Thyroid gland (tissue), 4 donors: Measurements from ENCODE around the gene CACHD1.

Source experiments
- POLR2A ChIP-seq, 2 donors: fragments of 450-650 bp; IDR thresholded peaks; one replicate each; pipeline ENCODE4 v1.6.1; 2017; ENCODE audit warnings: antibody characterized with exemption in 2 of 2, mild to moderate bottlenecking in 2 of 2, moderate library complexity in 1 of 2
- TF ChIP-seq, protein P1 (sequence below), 6 experiments: fragments of 200-600 bp in 3 of 6; fragments of 450-650 bp in 3 of 6; sonication (generic) in 3 of 6; IDR thresholded peaks; one replicate each; pipeline ENCODE4 v1.5.1; 2016 to 2019; ENCODE audit warnings: antibody characterized with exemption in 6 of 6, mild to moderate bottlenecking in 2 of 6, inconsistent platforms in 1 of 6, moderate library complexity in 1 of 6

DNA sequence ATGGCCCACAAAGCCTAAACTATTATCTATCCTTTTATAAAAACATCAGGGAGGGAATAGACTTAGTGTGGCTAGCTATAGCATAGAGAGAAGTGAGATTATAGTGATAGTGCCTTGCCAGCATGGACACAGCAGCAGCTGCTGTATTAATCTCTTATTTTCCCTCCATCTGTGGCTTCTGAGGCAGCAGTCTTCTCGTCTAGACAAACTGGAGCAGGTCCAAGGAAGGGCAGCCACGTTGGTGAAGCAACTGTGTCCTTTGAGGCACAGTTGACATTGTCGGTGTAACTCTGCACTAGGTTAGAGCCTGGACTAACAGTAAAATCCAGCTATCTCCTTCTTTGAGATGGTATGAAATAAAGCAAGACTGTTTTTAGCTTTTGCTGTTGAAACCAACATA, 131.3 kb downstream of the CACHD1 start:
- TF ChIP-seq, protein P1, sequence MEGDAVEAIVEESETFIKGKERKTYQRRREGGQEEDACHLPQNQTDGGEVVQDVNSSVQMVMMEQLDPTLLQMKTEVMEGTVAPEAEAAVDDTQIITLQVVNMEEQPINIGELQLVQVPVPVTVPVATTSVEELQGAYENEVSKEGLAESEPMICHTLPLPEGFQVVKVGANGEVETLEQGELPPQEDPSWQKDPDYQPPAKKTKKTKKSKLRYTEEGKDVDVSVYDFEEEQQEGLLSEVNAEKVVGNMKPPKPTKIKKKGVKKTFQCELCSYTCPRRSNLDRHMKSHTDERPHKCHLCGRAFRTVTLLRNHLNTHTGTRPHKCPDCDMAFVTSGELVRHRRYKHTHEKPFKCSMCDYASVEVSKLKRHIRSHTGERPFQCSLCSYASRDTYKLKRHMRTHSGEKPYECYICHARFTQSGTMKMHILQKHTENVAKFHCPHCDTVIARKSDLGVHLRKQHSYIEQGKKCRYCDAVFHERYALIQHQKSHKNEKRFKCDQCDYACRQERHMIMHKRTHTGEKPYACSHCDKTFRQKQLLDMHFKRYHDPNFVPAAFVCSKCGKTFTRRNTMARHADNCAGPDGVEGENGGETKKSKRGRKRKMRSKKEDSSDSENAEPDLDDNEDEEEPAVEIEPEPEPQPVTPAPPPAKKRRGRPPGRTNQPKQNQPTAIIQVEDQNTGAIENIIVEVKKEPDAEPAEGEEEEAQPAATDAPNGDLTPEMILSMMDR (IDR thresholded peaks at IDR 0.05): no peak
- no peak for TF ChIP-seq POLR2A (IDR thresholded peaks at IDR 0.05)
